CD4-positive, alpha-beta T cell (primary cell): Measurements from ENCODE around the gene PKD1L1. TPM values are rescaled to one million over a fixed set of nuclear protein-coding genes. Genes with fewer than 3 reads are reported as not detected.

Experiments
- ATAC-seq: fragments of 200-7000 bp; cut with Tn5 transposase; one replicate; pipeline ENCODE4 v1.10.0; 2022; ENCODE audit warnings: mild to moderate bottlenecking; ENCODE audit not compliant: poor library complexity
- CTCF ChIA-PET: fragments of 350-600 bp; sonication (Branson Sonifier 250); formaldehyde crosslinking; loops from one replicate; lab custom pipeline; 2021; ENCODE audit warnings: antibody characterized with exemption, inconsistent platforms; lab: Charles Lee
- POLR2A ChIA-PET: fragments of 350-600 bp; sonication (Branson Sonifier 250); formaldehyde crosslinking; loops from one replicate; lab custom pipeline; 2021; ENCODE audit warnings: antibody characterized with exemption, inconsistent platforms; lab: Charles Lee
- DNase-seq, 14 experiments: peaks; one replicate each; pipeline ENCODE4 v3.0.0-alpha.2; 2013 to 2020; ENCODE audit warnings: mixed read lengths in 2 of 14
- H3K27ac ChIP-seq, 2 donors: one replicate each; pipeline versions ENCODE4 v1.5.1 to v1.7.0; 2013; ENCODE audit warnings: low read length in 2 of 2, low read depth in 1 of 2, mild to moderate bottlenecking in 1 of 2
- H3K27me3 ChIP-seq, 2 experiments: 1 replicate in 1 of 2; 2 replicates in 1 of 2; pipeline versions ENCODE4 v1.6.1 to v1.7.0; 2013; ENCODE audit warnings: low read length in 2 of 2, control low read depth in 1 of 2, mild to moderate bottlenecking in 1 of 2, moderate library complexity in 1 of 2; ENCODE audit not compliant: insufficient read depth in 2 of 2, control insufficient read depth in 1 of 2
- H3K36me3 ChIP-seq: one replicate; pipeline ENCODE4 v1.6.1; 2013; ENCODE audit warnings: low read length, control low read depth; ENCODE audit not compliant: insufficient read depth
- H3K4me1 ChIP-seq: one replicate; pipeline ENCODE4 v1.6.1; 2013; ENCODE audit warnings: low read length, control low read depth; ENCODE audit not compliant: insufficient read depth
- H3K4me3 ChIP-seq: one replicate; pipeline ENCODE4 v1.5.1; 2013; ENCODE audit warnings: mild to moderate bottlenecking, low read length, moderate library complexity
- H3K9me3 ChIP-seq, 2 experiments: 1 replicate in 1 of 2; 2 replicates in 1 of 2; pipeline versions ENCODE4 v1.6.1 to v1.7.0; 2013; ENCODE audit warnings: low read length in 2 of 2, mild to moderate bottlenecking in 2 of 2, control low read depth in 1 of 2, moderate library complexity in 1 of 2; ENCODE audit not compliant: control insufficient read depth in 1 of 2, insufficient read depth in 1 of 2
- H3K27ac Mint-ChIP-seq: one replicate; pipeline ENCODE4 v1.8.0; 2020; ENCODE audit warnings: mixed read lengths
- H3K27me3 Mint-ChIP-seq: one replicate; pipeline ENCODE4 v1.8.0; 2021; ENCODE audit warnings: mixed read lengths
- H3K36me3 Mint-ChIP-seq: one replicate; pipeline ENCODE4 v1.8.0; 2021; ENCODE audit warnings: low read depth, mixed read lengths
- H3K4me1 Mint-ChIP-seq: one replicate; pipeline ENCODE4 v1.8.0; 2021; ENCODE audit warnings: low read depth, mixed read lengths
- H3K4me3 Mint-ChIP-seq: one replicate; pipeline ENCODE4 v1.8.0; 2020; ENCODE audit warnings: mild to moderate bottlenecking, mixed read lengths
- H3K9me3 Mint-ChIP-seq: one replicate; pipeline ENCODE4 v1.8.0; 2020; ENCODE audit warnings: mixed read lengths
- CTCF ChIP-seq: fragments of 200-600 bp; IDR thresholded peaks from one replicate; pipeline ENCODE4 v1.8.0; 2022; ENCODE audit warnings: antibody characterized with exemption, mild to moderate bottlenecking
- intact Hi-C, 2 experiments: fragments of 100-400 bp; cut with DNase I in 1 of 2; cut with micrococcal nuclease in 1 of 2; formaldehyde crosslinking; loops; one replicate each; pipeline versions ENCODE4 v1.15.1 to v1.9.0; 2023 to 2025; cut with DNase I, micrococcal nuclease
- total RNA-seq, 174 experiments: library from RNA in 2 of 174; stranded (reverse) in 2 of 174; gene quantifications; one replicate each; pipeline ENCODE4 v1.2.3 and lab custom pipeline; 2021 to 2026

The PKD1L1 gene
- total RNA-seq, 2 experiments from 2014 or later: 0.20 to 0.25 TPM

GRCh38 chr7:47887016-47887640 lies 61.1 kb downstream of the PKD1L1 start:
- Histone ChIP-seq H3K27ac (no peak overlapping the region), H3K4me1 (no peaks in the 10 kb centered on the region), H3K4me3 (no peak overlapping the region), H3K9me3 (no peaks in the 10 kb centered on the region), H3K36me3 (no peaks in the 10 kb centered on the region), H3K27me3 (no peaks in the 10 kb centered on the region)
- ChIA-PET POLR2A (no interaction called here), CTCF (no interaction called here)
- no peak for TF ChIP-seq CTCF
- Mint-ChIP-seq H3K4me1 (no peaks in the 10 kb centered on the region), H3K4me3 (no peak overlapping the region), H3K36me3 (peaks cover 2% of the 10 kb centered on the region), H3K27ac (no peak overlapping the region), H3K9me3 (no peaks in the 10 kb centered on the region), H3K27me3 (no peaks in the 10 kb centered on the region)
- ATAC-seq (no peak), DNase-seq (no peak)
- intact Hi-C loops: no loop called here

GRCh38 chr7:47885987-47886811 lies 62.1 kb downstream of the PKD1L1 start:
- H3K36me3 ChIP-seq: no peaks in the 10 kb centered on the region
- H3K4me3 Mint-ChIP-seq: no peak overlapping the region
- DNase-seq (no peak), ATAC-seq (no peak)
- intact Hi-C loops: no loop called here
- ChIA-PET CTCF (no interaction called here), POLR2A (no interaction called here)
- no peaks in the 10 kb centered on the region for H3K9me3 ChIP-seq
- no peaks in the 10 kb centered on the region for H3K27me3 ChIP-seq
- H3K4me3 ChIP-seq: no peak overlapping the region
- H3K27ac ChIP-seq: no peak overlapping the region
- no peaks in the 10 kb centered on the region for H3K36me3 Mint-ChIP-seq
- no peaks in the 10 kb centered on the region for H3K9me3 Mint-ChIP-seq
- H3K27ac Mint-ChIP-seq: no peak overlapping the region
- H3K4me1 ChIP-seq: no peaks in the 10 kb centered on the region
- no peaks in the 10 kb centered on the region for H3K4me1 Mint-ChIP-seq
- no peak for TF ChIP-seq CTCF
- no peaks in the 10 kb centered on the region for H3K27me3 Mint-ChIP-seq

GRCh38 chr7:47885309-47885986 lies 62.8 kb downstream of the PKD1L1 start:
- Mint-ChIP-seq H3K4me1 (no peaks in the 10 kb centered on the region), H3K9me3 (no peaks in the 10 kb centered on the region), H3K4me3 (no peak overlapping the region), H3K27me3 (no peaks in the 10 kb centered on the region), H3K36me3 (no peaks in the 10 kb centered on the region), H3K27ac (no peak overlapping the region)
- Histone ChIP-seq H3K27ac (no peak overlapping the region), H3K4me1 (no peaks in the 10 kb centered on the region), H3K9me3 (no peaks in the 10 kb centered on the region), H3K36me3 (no peaks in the 10 kb centered on the region), H3K4me3 (no peak overlapping the region), H3K27me3 (no peaks in the 10 kb centered on the region)
- ATAC-seq (no peak), DNase-seq (no peak)
- TF ChIP-seq CTCF: no peak
- ChIA-PET CTCF (no interaction called here), POLR2A (no interaction called here)
- intact Hi-C loops: no loop called here
